Neuronal stem cell (in vitro differentiated cells): ENCODE data around the gene PDZRN4.

Experiments used
- DNase-seq: peaks from one replicate; pipeline ENCODE4 v3.0.0-alpha.2; 2013; ENCODE audit warnings: low spot score
- H2AFZ ChIP-seq: one replicate; pipeline ENCODE4 v1.6.1; 2013; ENCODE audit warnings: mild to moderate bottlenecking, low read length, inconsistent platforms
- H2AK5ac ChIP-seq: 2 replicates; pipeline ENCODE4 v1.6.1; 2013; ENCODE audit warnings: low read depth, mild to moderate bottlenecking, inconsistent platforms, low read length, moderate library complexity, mixed read lengths
- H2BK120ac ChIP-seq: 2 replicates; pipeline ENCODE4 v1.6.1; 2013; ENCODE audit warnings: low read depth, mild to moderate bottlenecking, inconsistent platforms, low read length, moderate library complexity, mixed read lengths
- H2BK12ac ChIP-seq: one replicate; pipeline ENCODE4 v1.6.1; 2013; ENCODE audit warnings: low read length, inconsistent platforms
- H2BK15ac ChIP-seq: 2 replicates; pipeline ENCODE4 v1.6.1; 2013; ENCODE audit warnings: mild to moderate bottlenecking, low read length, inconsistent platforms, mixed read lengths
- H2BK5ac ChIP-seq: one replicate; pipeline ENCODE4 v1.6.1; 2013; ENCODE audit warnings: inconsistent platforms, mild to moderate bottlenecking, low read length, moderate library complexity
- H3K14ac ChIP-seq: one replicate; pipeline ENCODE4 v1.6.1; 2013; ENCODE audit warnings: low read length, inconsistent platforms
- H3K18ac ChIP-seq: 2 replicates; pipeline ENCODE4 v1.6.1; 2013; ENCODE audit warnings: low read length, inconsistent platforms
- H3K23ac ChIP-seq: 2 replicates; pipeline ENCODE4 v1.6.1; 2013; ENCODE audit warnings: low read depth, mild to moderate bottlenecking, mixed read lengths, low read length, inconsistent platforms; ENCODE audit not compliant: poor library complexity
- H3K27ac ChIP-seq: replicated peaks from 3 replicates; pipeline ENCODE4 v1.5.1; 2013; ENCODE audit warnings: low read length, inconsistent platforms
- H3K27me3 ChIP-seq, 3 experiments: 2 replicates each; pipeline ENCODE4 v1.6.1; 2013; ENCODE audit warnings: low read length in 3 of 3, mild to moderate bottlenecking in 2 of 3, inconsistent platforms in 1 of 3, low read depth in 1 of 3, mixed read lengths in 1 of 3, moderate library complexity in 1 of 3; ENCODE audit not compliant: control insufficient read depth in 3 of 3, insufficient read depth in 3 of 3
- H3K36me3 ChIP-seq, 2 donors: replicated peaks in 1 of 2; 2 replicates each; pipeline ENCODE4 v1.6.1; 2013; ENCODE audit warnings: low read length in 2 of 2; ENCODE audit not compliant: control insufficient read depth in 2 of 2, insufficient read depth in 2 of 2
- H3K4ac ChIP-seq: 2 replicates; pipeline ENCODE4 v1.6.1; 2013; ENCODE audit warnings: inconsistent platforms, mild to moderate bottlenecking, low read length, moderate library complexity
- H3K4me1 ChIP-seq, 2 donors: 1 replicate in 1 of 2; 2 replicates in 1 of 2; pipeline ENCODE4 v1.6.1; 2013; ENCODE audit warnings: low read length in 2 of 2, low read depth in 1 of 2; ENCODE audit not compliant: control insufficient read depth in 2 of 2, insufficient read depth in 1 of 2
- H3K4me2 ChIP-seq: one replicate; pipeline ENCODE4 v1.6.1; 2013; ENCODE audit warnings: mild to moderate bottlenecking, low read length, inconsistent platforms; ENCODE audit not compliant: insufficient read depth, poor library complexity, severe bottlenecking
- H3K4me3 ChIP-seq, 2 donors: 2 replicates each; pipeline ENCODE4 v1.5.1; 2013; ENCODE audit warnings: low read length in 2 of 2, mild to moderate bottlenecking in 2 of 2, inconsistent platforms in 1 of 2, moderate library complexity in 1 of 2
- H3K79me1 ChIP-seq: one replicate; pipeline ENCODE4 v1.6.1; 2013; ENCODE audit warnings: low read depth, mild to moderate bottlenecking, inconsistent platforms, low read length, moderate library complexity
- H3K9ac ChIP-seq: one replicate; pipeline ENCODE4 v1.6.1; 2013; ENCODE audit warnings: mild to moderate bottlenecking, low read depth, low read length, inconsistent platforms; ENCODE audit not compliant: poor library complexity
- H3K9me3 ChIP-seq, 2 donors: replicated peaks in 1 of 2; 2 replicates each; pipeline versions ENCODE3 to v1.6.1; 2013; ENCODE audit warnings: low read length in 2 of 2, mild to moderate bottlenecking in 2 of 2, inconsistent platforms in 1 of 2, low read depth in 1 of 2, mixed read lengths in 1 of 2, moderate library complexity in 1 of 2; ENCODE audit not compliant: control insufficient read depth in 2 of 2, insufficient read depth in 1 of 2
- H4K8ac ChIP-seq: one replicate; pipeline ENCODE4 v1.6.1; 2013; ENCODE audit warnings: low read depth, mild to moderate bottlenecking, inconsistent platforms, low read length, moderate library complexity
- H4K91ac ChIP-seq: one replicate; pipeline ENCODE4 v1.6.1; 2013; ENCODE audit warnings: low read length, low read depth, mild to moderate bottlenecking, inconsistent platforms; ENCODE audit not compliant: poor library complexity
- WGBS, 2 donors: extraction: QIAGEN DNeasy Blood & Tissue Kit; methylation state at CpG; one replicate each; pipeline ENCODE4 v1.1.7; 2013; ENCODE audit warnings: missing lambda C conversion rate in 2 of 2, mixed read lengths in 1 of 2; ENCODE audit not compliant: insufficient read length in 2 of 2, insufficient replicate concordance in 1 of 2; ENCODE audit errors: extremely low coverage in 2 of 2; 5-methylcytosine and 5-hydroxymethylcytosine counted together

Gene PDZRN4

GRCh38 chr12:41496009-41496408 is 307.9 kb downstream of the PDZRN4 start:
- Histone ChIP-seq H2BK120ac (no peak overlapping the region), H3K18ac (no peak overlapping the region), H3K27ac (no peak overlapping the region), H4K91ac (no peak overlapping the region), H3K14ac (no peak overlapping the region), H3K9ac (no peak overlapping the region), H3K36me3 (no peaks in the 10 kb centered on the region), H3K4me3 (no peak overlapping the region), H2AFZ (no peak overlapping the region), H2BK15ac (no peak overlapping the region), H3K4me1 (peaks cover 4 to 43% of the 10 kb centered on the region in 2 donors), H2BK12ac (no peak overlapping the region), H2AK5ac (no peak overlapping the region), H3K79me1 (no peaks in the 10 kb centered on the region), H2BK5ac (no peak overlapping the region), H3K4ac (no peak overlapping the region), H3K4me2 (no peak overlapping the region), H3K27me3 (no peaks in the 10 kb centered on the region), H4K8ac (no peak overlapping the region), H3K9me3 (no peaks in the 10 kb centered on the region), H3K23ac (no peak overlapping the region)
- DNase-seq = no peak
- no CpG with 5 or more reads among the region's 4 CpGs for WGBS, 2 donors

GRCh38 chr12:41497409-41497808 is 309.3 kb downstream of the PDZRN4 start:
- no peak overlapping the region for H2BK15ac ChIP-seq
- no peak overlapping the region for H3K23ac ChIP-seq
- H3K14ac ChIP-seq = no peak overlapping the region
- H2AFZ ChIP-seq = no peak overlapping the region
- H2BK12ac ChIP-seq = no peak overlapping the region
- H2BK120ac ChIP-seq = no peak overlapping the region
- no peak overlapping the region for H4K91ac ChIP-seq
- H3K27me3 ChIP-seq = no peaks in the 10 kb centered on the region
- no peak overlapping the region for H2BK5ac ChIP-seq
- no peak overlapping the region for H3K4ac ChIP-seq
- H3K4me3 ChIP-seq = no peak overlapping the region
- H3K27ac ChIP-seq = no peak overlapping the region
- peaks cover 4 to 40% of the 10 kb centered on the region in 2 donors for H3K4me1 ChIP-seq
- no peak overlapping the region for H2AK5ac ChIP-seq
- H4K8ac ChIP-seq = no peak overlapping the region
- no peaks in the 10 kb centered on the region for H3K36me3 ChIP-seq
- DNase-seq = no peak
- no peaks in the 10 kb centered on the region for H3K9me3 ChIP-seq
- H3K9ac ChIP-seq = no peak overlapping the region
- no peak overlapping the region for H3K18ac ChIP-seq
- H3K79me1 ChIP-seq = no peaks in the 10 kb centered on the region
- WGBS, 2 donors = no CpG with 5 or more reads among the region's 2 CpGs
- no peak overlapping the region for H3K4me2 ChIP-seq

DNA sequence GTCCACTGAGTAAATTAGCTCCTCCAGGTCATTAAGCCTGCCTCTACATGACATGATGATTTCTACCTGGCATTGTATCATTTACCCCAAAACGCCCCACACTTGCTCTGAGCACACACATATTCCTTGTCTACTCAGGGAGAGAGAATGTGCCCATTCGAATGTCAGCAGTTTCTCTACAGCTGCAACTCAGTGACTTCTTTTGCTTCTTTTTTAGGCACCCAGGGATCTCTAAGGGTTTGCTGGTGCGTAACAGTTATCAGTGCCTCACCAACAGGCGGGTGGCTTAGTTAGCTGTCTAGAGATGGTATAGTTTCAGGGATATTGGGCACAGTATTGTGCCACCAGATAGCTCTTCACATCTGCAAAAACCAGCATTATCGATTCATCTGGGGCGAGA is 316.9 kb downstream of the PDZRN4 start:
- DNase-seq = no peak
- no peak overlapping the region for H3K23ac ChIP-seq
- no peak overlapping the region for H3K27ac ChIP-seq
- H3K36me3 ChIP-seq = no peaks in the 10 kb centered on the region
- H3K4me2 ChIP-seq = no peak overlapping the region
- H4K91ac ChIP-seq = no peak overlapping the region
- no peak overlapping the region for H3K4me3 ChIP-seq
- WGBS, 2 donors = no CpG with 5 or more reads among the region's 6 CpGs
- no peaks in the 10 kb centered on the region for H3K4me1 ChIP-seq
- no peak overlapping the region for H4K8ac ChIP-seq
- H3K27me3 ChIP-seq = no peaks in the 10 kb centered on the region
- H2BK5ac ChIP-seq = no peak overlapping the region
- H2BK12ac ChIP-seq = no peak overlapping the region
- H3K79me1 ChIP-seq = no peaks in the 10 kb centered on the region
- H3K4ac ChIP-seq = no peak overlapping the region
- no peaks in the 10 kb centered on the region for H3K9me3 ChIP-seq
- no peak overlapping the region for H2AFZ ChIP-seq
- H2BK120ac ChIP-seq = no peak overlapping the region
- no peak overlapping the region for H3K9ac ChIP-seq
- H3K18ac ChIP-seq = no peak overlapping the region
- H3K14ac ChIP-seq = no peak overlapping the region
- H2BK15ac ChIP-seq = no peak overlapping the region
- no peak overlapping the region for H2AK5ac ChIP-seq

GRCh38 chr12:41507286-41507685 is 319.2 kb downstream of the PDZRN4 start:
- Histone ChIP-seq H3K27me3 (no peaks in the 10 kb centered on the region), H2AFZ (no peak overlapping the region), H3K14ac (no peak overlapping the region), H4K91ac (no peak overlapping the region), H3K79me1 (no peaks in the 10 kb centered on the region), H3K4ac (no peak overlapping the region), H3K23ac (no peak overlapping the region), H3K4me1 (no peaks in the 10 kb centered on the region), H3K9me3 (no peaks in the 10 kb centered on the region), H3K27ac (no peak overlapping the region), H2BK120ac (no peak overlapping the region), H2BK12ac (no peak overlapping the region), H4K8ac (no peak overlapping the region), H2AK5ac (no peak overlapping the region), H3K18ac (no peak overlapping the region), H3K4me2 (no peak overlapping the region), H2BK15ac (no peak overlapping the region), H2BK5ac (no peak overlapping the region), H3K9ac (no peak overlapping the region), H3K36me3 (no peaks in the 10 kb centered on the region), H3K4me3 (no peak overlapping the region)
- no peak for DNase-seq
- no CpG with 5 or more reads among the region's 3 CpGs for WGBS, 2 donors
